SK-N-SH (cell line): Measurements from ENCODE around the gene INPPL1. TPM values are rescaled to one million over a fixed set of nuclear protein-coding genes. Genes with fewer than 3 reads are reported as not detected.

Experiments
- CHD2 ChIP-seq: fragments of 150-350 bp; IDR thresholded peaks from 2 replicates; pipeline ENCODE4 v1.6.1; 2018; ENCODE audit warnings: low read length; ENCODE audit not compliant: partially characterized antibody
- CTCF ChIP-seq: fragments of 200-600 bp; sonication (generic); IDR thresholded peaks from 2 replicates; pipeline ENCODE4 v1.6.1; 2017; ENCODE audit warnings: antibody characterized with exemption, mild to moderate bottlenecking, moderate library complexity
- ELF1 ChIP-seq: IDR thresholded peaks from 2 replicates; pipeline ENCODE4 v1.4.0; 2012
- EP300 ChIP-seq, 2 experiments: IDR thresholded peaks; 2 replicates each; pipeline versions ENCODE4 v1.4.0 to v1.6.1; 2012; ENCODE audit warnings: borderline replicate concordance in 1 of 2, low read depth in 1 of 2, low read length in 1 of 2
- EZH2phosphoT487 ChIP-seq: fragments of 200-600 bp; sonication (generic); IDR thresholded peaks from 2 replicates; pipeline ENCODE4 v1.6.1; 2017; ENCODE audit warnings: low read depth, mixed run types, mild to moderate bottlenecking, antibody characterized with exemption, moderate library complexity, borderline replicate concordance
- FOSL2 ChIP-seq: IDR thresholded peaks from 2 replicates; pipeline ENCODE4 v1.4.0; 2012; ENCODE audit warnings: low read depth, mild to moderate bottlenecking, moderate library complexity, borderline replicate concordance
- GABPA ChIP-seq: IDR thresholded peaks from 2 replicates; pipeline ENCODE4 v1.4.0; 2012; ENCODE audit warnings: low read depth, mild to moderate bottlenecking
- GATA2 ChIP-seq: sonication (generic); formaldehyde crosslinking; IDR thresholded peaks from 2 replicates; pipeline ENCODE4 v1.5.0; 2020; ENCODE audit warnings: mild to moderate bottlenecking, missing genetic modification reagents
- IRF3 ChIP-seq: fragments of 150-350 bp; IDR thresholded peaks from 2 replicates; pipeline ENCODE4 v1.6.1; 2016; ENCODE audit warnings: mild to moderate bottlenecking, low read depth, low read length
- MAX ChIP-seq: IDR thresholded peaks from 2 replicates; pipeline ENCODE4 v1.4.0; 2012; ENCODE audit warnings: low read depth
- MEF2A ChIP-seq: IDR thresholded peaks from 2 replicates; pipeline ENCODE4 v1.4.0; 2012; ENCODE audit warnings: low read depth, borderline replicate concordance
- MXI1 ChIP-seq: IDR thresholded peaks from 2 replicates; pipeline ENCODE4 v1.6.1; 2012; ENCODE audit warnings: mild to moderate bottlenecking, low read depth, low read length, improper control_type of control experiment
- NFIC ChIP-seq: IDR thresholded peaks from 2 replicates; pipeline ENCODE4 v1.4.0; 2012; ENCODE audit warnings: borderline replicate concordance
- PBX3 ChIP-seq: IDR thresholded peaks from 2 replicates; pipeline ENCODE4; 2012
- RCOR1 ChIP-seq: fragments of 150-350 bp; IDR thresholded peaks from 2 replicates; pipeline ENCODE4 v1.6.1; 2017; ENCODE audit warnings: antibody characterized with exemption, low read length
- SIN3A ChIP-seq: IDR thresholded peaks from 2 replicates; pipeline ENCODE4 v1.6.1; 2012; ENCODE audit warnings: low read depth, mild to moderate bottlenecking, low read length, moderate library complexity, borderline replicate concordance
- SMC3 ChIP-seq: IDR thresholded peaks from 2 replicates; pipeline ENCODE4 v1.6.1; 2012; ENCODE audit warnings: low read depth, low read length, improper control_type of control experiment
- TAF1 ChIP-seq: IDR thresholded peaks from 2 replicates; pipeline ENCODE4 v1.6.1; 2012; ENCODE audit warnings: low read depth, mild to moderate bottlenecking, low read length, moderate library complexity, borderline replicate concordance
- TCF12 ChIP-seq: IDR thresholded peaks from 2 replicates; pipeline ENCODE4 v1.4.0; 2012
- USF1 ChIP-seq: IDR thresholded peaks from 2 replicates; pipeline ENCODE4 v1.4.0; 2012; ENCODE audit warnings: low read depth, borderline replicate concordance
- USF2 ChIP-seq: fragments of 150-350 bp; IDR thresholded peaks from 2 replicates; pipeline ENCODE4 v1.6.1; 2017; ENCODE audit warnings: antibody characterized with exemption, low read length, low read depth, borderline replicate concordance
- YY1 ChIP-seq: IDR thresholded peaks from 2 replicates; pipeline ENCODE4 v1.4.0; 2012; ENCODE audit warnings: low read depth, mild to moderate bottlenecking
- ZBTB33 ChIP-seq: IDR thresholded peaks from 2 replicates; pipeline ENCODE4 v1.4.0; 2012; ENCODE audit warnings: low read depth, borderline replicate concordance
- polyA plus RNA-seq, 3 experiments: library from polyadenylated mRNA; depleted of rRNA; stranded (reverse); fragments of >200 nt; gene quantifications; 2 replicates each; pipeline ENCODE4 v1.2.3, GENCODE V29; 2012

The INPPL1 gene
- polyA plus RNA-seq, 1 of the 3 experiments (the other 2 are of a cell fraction) = 123 TPM

GRCh38 chr11:72278905-72279304 lies 54.3 kb downstream of the INPPL1 start (continued):
- no peak for TF ChIP-seq USF1
- no peak for TF ChIP-seq YY1
- TF ChIP-seq TAF1 = no peak
- peak; percentile 46; the same call in 1 of the 2 replicates for TF ChIP-seq MEF2A
- no peak for TF ChIP-seq MAX
- no peak for TF ChIP-seq USF2
- no peak for TF ChIP-seq EZH2phosphoT487
- TF ChIP-seq ZBTB33 = no peak
- no peak for TF ChIP-seq PBX3
- no peak for TF ChIP-seq SMC3
- 0 out of 2 replicates have a peak, but pooled peaks have one; percentile 24 for TF ChIP-seq TCF12
- TF ChIP-seq FOSL2 = peak; percentile 58; the same call in 1 of the 2 replicates
- no peak for TF ChIP-seq RCOR1
- no peak for TF ChIP-seq IRF3
- no peak for TF ChIP-seq ELF1
- TF ChIP-seq GABPA = no peak
- no peak for TF ChIP-seq MXI1
- no peak for TF ChIP-seq CHD2
- TF ChIP-seq GATA2 (CRISPR knock-in tag) = no peak
- TF ChIP-seq CTCF = no peak
- no peak for TF ChIP-seq SIN3A
- TF ChIP-seq NFIC = no peak
- no peak for TF ChIP-seq EP300 (IDR thresholded peaks at IDR 0.05; ENCODE audit: borderline replicate concordance in 1 of 2, low read depth in 1 of 2, low read length in 1 of 2)
